SK-N-SH treated with all-trans-retinoic acid at 6 μM for 48 hours (cell line): Measurements from ENCODE around the gene DNAH1.
A peak's percentile ranks its signal among the peaks of the same experiment; 100 is the strongest.

ENCODE experiments used
- CREB5 ChIP-seq: fragments of 250-450 bp; sonication (Bioruptor Pico); IDR thresholded peaks from 2 replicates; pipeline ENCODE4 v1.5.1; 2020; ENCODE audit warnings: low read depth, mild to moderate bottlenecking, moderate library complexity
- TCF4 ChIP-seq: fragments of 250-450 bp; sonication (Bioruptor Pico); IDR thresholded peaks from 2 replicates; pipeline ENCODE4 v1.8.0; 2021; ENCODE audit warnings: mild to moderate bottlenecking, moderate library complexity, borderline replicate concordance
- ZFP3 ChIP-seq: fragments of 250-450 bp; sonication (Bioruptor Pico); IDR thresholded peaks from 2 replicates; pipeline ENCODE4 v1.5.0; 2020; ENCODE audit warnings: mild to moderate bottlenecking, moderate library complexity
- ZFP30 ChIP-seq: fragments of 450-650 bp; formaldehyde crosslinking; IDR thresholded peaks from 2 replicates; pipeline ENCODE4 v1.5.0; 2022; ENCODE audit warnings: mild to moderate bottlenecking, moderate library complexity
- ZNF70 ChIP-seq: fragments of 450-650 bp; formaldehyde crosslinking; IDR thresholded peaks from 2 replicates; pipeline ENCODE4 v1.5.0; 2020; ENCODE audit warnings: mild to moderate bottlenecking, moderate library complexity

- TF ChIP-seq ZNF70 (CRISPR knock-in tag) (peak; percentile 45; the same call in 1 of the 2 replicates), ZFP30 (no peak), CREB5 (CRISPR knock-in tag) (no peak), ZFP3 (CRISPR knock-in tag) (no peak), TCF4 (no peak)
Observed at GRCh38 chr3:52310861-52311575, 5.1 kb upstream of the DNAH1 start.
